Lung (tissue), 12 donors: ENCODE data around the gene RRP8. TPM values are rescaled to one million over a fixed set of nuclear protein-coding genes. Genes with fewer than 3 reads are reported as not detected.

ENCODE experiments used
- ATAC-seq: fragments of 200-7000 bp; cut with Tn5 transposase; one replicate; pipeline ENCODE4 v1.9.1; 2020; ENCODE audit warnings: moderate number of reproducible peaks; ENCODE audit not compliant: insufficient read depth, low FRiP score
- DNase-seq, 3 donors: peaks; one replicate each; pipeline ENCODE4 v3.0.0-alpha.2; 2013 to 2017
- H3K27ac ChIP-seq, 2 donors: one replicate each; pipeline ENCODE4 v1.5.1; 2013; ENCODE audit warnings: mild to moderate bottlenecking in 2 of 2, moderate library complexity in 2 of 2, control low read depth in 1 of 2, inconsistent platforms in 1 of 2, low read depth in 1 of 2, low read length in 1 of 2
- H3K27me3 ChIP-seq, 3 donors: one replicate each; pipeline ENCODE4 v1.5.1; 2013; ENCODE audit warnings: low read length in 2 of 3; ENCODE audit not compliant: control insufficient read depth in 3 of 3, insufficient read depth in 3 of 3
- H3K36me3 ChIP-seq, 4 donors: one replicate each; pipeline ENCODE4 v1.5.1; 2013; ENCODE audit warnings: low read length in 4 of 4, mild to moderate bottlenecking in 1 of 4, moderate library complexity in 1 of 4; ENCODE audit not compliant: control insufficient read depth in 4 of 4, insufficient read depth in 4 of 4
- H3K4me1 ChIP-seq, 5 donors: one replicate each; pipeline ENCODE4 v1.5.1; 2013; ENCODE audit warnings: low read length in 5 of 5, mild to moderate bottlenecking in 2 of 5, moderate library complexity in 1 of 5; ENCODE audit not compliant: control insufficient read depth in 5 of 5, insufficient read depth in 5 of 5
- H3K4me3 ChIP-seq: one replicate; pipeline ENCODE4 v1.5.1; 2013; ENCODE audit warnings: mild to moderate bottlenecking, control low read depth, moderate library complexity
- H3K9ac ChIP-seq, 2 donors: one replicate each; pipeline ENCODE4 v1.5.1; 2013; ENCODE audit warnings: low read length in 2 of 2, control low read depth in 1 of 2; ENCODE audit not compliant: insufficient read depth in 1 of 2
- H3K9me3 ChIP-seq, 4 donors: one replicate each; pipeline ENCODE4 v1.5.1; 2013; ENCODE audit warnings: low read length in 3 of 4, mild to moderate bottlenecking in 1 of 4, moderate library complexity in 1 of 4; ENCODE audit not compliant: control insufficient read depth in 4 of 4, insufficient read depth in 3 of 4
- CTCF ChIP-seq: IDR thresholded peaks from 2 replicates; pipeline ENCODE4 v1.5.1; 2012; ENCODE audit warnings: mild to moderate bottlenecking; ENCODE audit errors: control extremely low read depth, extremely low read depth
- WGBS, 2 donors: extraction: QIAGEN DNeasy Blood & Tissue Kit; methylation state at CpG; one replicate each; pipeline ENCODE4 v1.1.7; 2013; 5-methylcytosine and 5-hydroxymethylcytosine counted together
- polyA plus RNA-seq, 2 donors: library from polyadenylated mRNA; stranded (reverse); fragments of 200-250 nt; gene quantifications; one replicate each; pipeline ENCODE4 v1.2.1, GENCODE V29; 2013
- total RNA-seq, 2 donors: library from RNA; depleted of rRNA in 1 of 2; stranded (reverse); fragments of >200 nt in 1 of 2; gene quantifications; one replicate each; pipeline ENCODE4 v1.2.1, GENCODE V29; 2014 to 2021
- donor health status: control.
- donor health status: control.
- donor health status: Bipolar disorder and iron deficiency.
- donor health status: healthy.
- donor health status: DM: yes; HTN: yes; CAD: no.

Gene RRP8
- total and polyA plus RNA-seq, 4 donors = 15.0 to 19.1 (median 16.8) TPM

GRCh38 chr11:6618117-6619003 is 14.9 kb upstream of the RRP8 start:
- H3K4me3 ChIP-seq = peak overlapping the region; percentile 78
- H3K27me3 ChIP-seq = no peaks in the 10 kb centered on the region
- H3K9ac ChIP-seq = peak overlapping the region; percentile 63 to 84
- peak overlapping the region; percentile 24 to 93 for H3K27ac ChIP-seq
- ATAC-seq (no peak), DNase-seq (peak; percentile 81 to 90 (median 84))
- H3K4me1 ChIP-seq = peaks cover 0 to 23% (median 11%) of the 10 kb centered on the region in 5 donors
- peak; percentile 4 for TF ChIP-seq CTCF
- H3K9me3 ChIP-seq = no peaks in the 10 kb centered on the region
- H3K36me3 ChIP-seq = peaks cover 0 to 23% (median 12%) of the 10 kb centered on the region in 4 donors
- WGBS, 2 donors = 9% methylated on average over 15 of the region's 15 CpGs

- H3K9ac ChIP-seq = no peak overlapping the region
These were observed 13.9 kb upstream of the RRP8 start for GRCh38 chr11:6617315-6617781.

DNA sequence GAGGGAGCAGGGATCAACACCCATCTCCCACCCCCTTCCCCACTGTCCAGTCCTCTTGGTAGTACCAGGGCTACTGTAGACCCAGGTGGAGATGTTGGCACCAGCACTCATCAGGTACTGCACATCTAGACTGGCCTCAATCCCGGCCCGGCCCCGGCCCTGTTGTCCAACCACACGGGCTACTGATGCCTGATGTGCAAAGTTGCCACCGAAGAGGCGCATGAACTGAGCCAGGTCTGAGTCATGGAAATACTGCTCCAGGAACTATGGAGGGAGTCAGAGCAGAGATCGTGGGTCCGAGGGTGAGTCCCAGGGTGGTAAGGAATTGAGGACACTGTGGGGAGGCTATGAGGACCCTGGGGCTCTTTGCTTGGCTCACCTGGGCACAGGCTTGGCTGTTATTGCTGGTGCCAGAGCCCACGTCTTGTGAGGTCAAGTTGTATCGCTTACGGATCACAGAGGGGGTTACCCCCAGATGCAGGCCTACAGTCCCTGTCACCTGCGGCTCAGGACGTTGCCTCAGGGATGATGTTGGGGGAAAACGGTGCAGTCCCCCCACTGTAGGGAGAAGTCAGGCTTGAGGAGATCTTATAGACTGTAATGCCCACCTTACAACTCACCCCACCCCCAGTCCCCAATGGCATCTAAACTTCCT is 13.3 kb upstream of the RRP8 start:
- 86 to 93% methylated on average over 14 of the region's 14 CpGs for WGBS, 2 donors
- no peak overlapping the region for H3K27ac ChIP-seq

More at GRCh38 chr11:6617315-6617781, 13.9 kb upstream of the RRP8 start:
- Histone ChIP-seq H3K36me3 (peaks cover 0 to 23% (median 9%) of the 10 kb centered on the region in 4 donors), H3K4me3 (no peak overlapping the region), H3K9me3 (no peaks in the 10 kb centered on the region), H3K4me1 (peaks cover 6 to 32% (median 12%) of the 10 kb centered on the region in 5 donors), H3K27me3 (no peaks in the 10 kb centered on the region), H3K27ac (peak overlapping the region in 1 of 2 donors; percentile 52)
- DNase-seq (no peak), ATAC-seq (no peak)
- 28 to 64% methylated on average over 5 of the region's 5 CpGs for WGBS, 2 donors
- no peak for TF ChIP-seq CTCF

More for the DNA sequence above, 13.3 kb upstream of the RRP8 start:
- H3K9ac ChIP-seq = no peak overlapping the region
- DNase-seq = no peak
- H3K4me1 ChIP-seq = peaks cover 6 to 32% (median 12%) of the 10 kb centered on the region in 5 donors
- no peaks in the 10 kb centered on the region for H3K27me3 ChIP-seq
- no peaks in the 10 kb centered on the region for H3K9me3 ChIP-seq
- H3K4me3 ChIP-seq = no peak overlapping the region
- ATAC-seq = no peak
- H3K36me3 ChIP-seq = peaks cover 0 to 23% (median 8%) of the 10 kb centered on the region in 4 donors
- TF ChIP-seq CTCF = no peak
